Liver (tissue), 9 donors: Measurements from ENCODE around the gene CDC42BPB. TPM values are rescaled to one million over a fixed set of nuclear protein-coding genes. Genes with fewer than 3 reads are reported as not detected.

ENCODE experiments used
- DNase-seq: peaks from one replicate; pipeline ENCODE4 v3.0.0-alpha.2; 2017; ENCODE audit warnings: low spot score
- H3K27ac ChIP-seq, 2 donors: one replicate each; pipeline ENCODE4 v1.7.0; 2013; ENCODE audit warnings: inconsistent platforms in 2 of 2, low read length in 2 of 2, control low read depth in 1 of 2, low read depth in 1 of 2, mild to moderate bottlenecking in 1 of 2
- H3K27me3 ChIP-seq, 4 donors: one replicate each; pipeline versions ENCODE4 v1.6.1 to v1.7.0; 2013; ENCODE audit warnings: low read length in 3 of 4, inconsistent platforms in 1 of 4, mild to moderate bottlenecking in 1 of 4, moderate library complexity in 1 of 4; ENCODE audit not compliant: control insufficient read depth in 4 of 4, insufficient read depth in 4 of 4
- H3K36me3 ChIP-seq, 4 donors: one replicate each; pipeline versions ENCODE4 v1.6.1 to v1.7.0; 2013; ENCODE audit warnings: low read length in 3 of 4, mild to moderate bottlenecking in 3 of 4, low read depth in 1 of 4, moderate library complexity in 1 of 4; ENCODE audit not compliant: control insufficient read depth in 4 of 4, insufficient read depth in 3 of 4
- H3K4me1 ChIP-seq, 4 donors: one replicate each; pipeline versions ENCODE4 v1.6.1 to v1.7.0; 2013; ENCODE audit warnings: low read length in 3 of 4, mild to moderate bottlenecking in 3 of 4, moderate library complexity in 1 of 4; ENCODE audit not compliant: control insufficient read depth in 4 of 4, insufficient read depth in 4 of 4
- H3K4me3 ChIP-seq, 3 donors: one replicate each; pipeline versions ENCODE4 v1.6.1 to v1.7.0; 2013; ENCODE audit warnings: low read length in 3 of 3, control low read depth in 1 of 3, low read depth in 1 of 3, mild to moderate bottlenecking in 1 of 3
- H3K9ac ChIP-seq, 2 donors: one replicate each; pipeline ENCODE4 v1.7.0; 2013; ENCODE audit warnings: low read length in 2 of 2, mild to moderate bottlenecking in 2 of 2, moderate library complexity in 2 of 2, control low read depth in 1 of 2, low read depth in 1 of 2
- H3K9me3 ChIP-seq, 4 donors: one replicate each; pipeline versions ENCODE4 v1.6.1 to v1.7.0; 2013; ENCODE audit warnings: low read length in 3 of 4; ENCODE audit not compliant: control insufficient read depth in 4 of 4
- EGR1 ChIP-seq, 2 donors: IDR thresholded peaks; 2 replicates each; pipeline ENCODE4 v1.6.1; 2016 to 2018; ENCODE audit warnings: antibody characterized with exemption in 2 of 2, low read depth in 2 of 2
- FOXA1 ChIP-seq: IDR thresholded peaks from 2 replicates; pipeline ENCODE4 v1.6.1; 2016; ENCODE audit warnings: antibody characterized with exemption
- FOXA2 ChIP-seq: IDR thresholded peaks from 2 replicates; pipeline ENCODE4 v1.6.1; 2016; ENCODE audit warnings: antibody characterized with exemption
- HNF4A ChIP-seq, 2 donors: conservative IDR thresholded peaks; 2 replicates each; pipeline ENCODE4 v1.6.1; 2016; ENCODE audit warnings: antibody characterized with exemption in 2 of 2, mild to moderate bottlenecking in 2 of 2
- HNF4G ChIP-seq: IDR thresholded peaks from 2 replicates; pipeline ENCODE4 v1.6.1; 2016; ENCODE audit warnings: antibody characterized with exemption
- JUND ChIP-seq, 2 donors: IDR thresholded peaks; 2 replicates each; pipeline ENCODE4 v1.6.1; 2016; ENCODE audit warnings: antibody characterized with exemption in 2 of 2
- NR2F2 ChIP-seq: IDR thresholded peaks from 2 replicates; pipeline ENCODE4 v1.6.1; 2016; ENCODE audit warnings: antibody characterized with exemption
- RAD21 ChIP-seq, 2 donors: IDR thresholded peaks; 2 replicates each; pipeline ENCODE4 v1.6.1; 2016; ENCODE audit warnings: antibody characterized with exemption in 2 of 2, mild to moderate bottlenecking in 2 of 2
- RXRA ChIP-seq, 2 donors: IDR thresholded peaks; 2 replicates each; pipeline ENCODE4 v1.6.1; 2017 to 2018; ENCODE audit warnings: antibody characterized with exemption in 2 of 2, mild to moderate bottlenecking in 1 of 2
- YY1 ChIP-seq: IDR thresholded peaks from 2 replicates; pipeline ENCODE4 v1.6.1; 2016; ENCODE audit warnings: antibody characterized with exemption, mild to moderate bottlenecking
- whole genome bisulfite sequencing: extraction: QIAGEN DNeasy Blood & Tissue Kit; methylation state at CpG from one replicate; pipeline ENCODE4 v1.1.7; 2013; 5-methylcytosine and 5-hydroxymethylcytosine counted together
- polyA plus RNA-seq, 2 donors: library from polyadenylated mRNA; stranded (reverse) in 1 of 2; unstranded in 1 of 2; fragments of 200-250 nt in 1 of 2; fragments of >200 nt in 1 of 2; fragmentation: Nextera tagmentation in 1 of 2; extraction: Ambion mirVana in 1 of 2; gene quantifications; one replicate each; pipeline versions ENCODE4 v1.2.1 to v1.2.3, GENCODE V29; 2013 to 2015
- total RNA-seq, 2 donors: library from RNA; depleted of rRNA; stranded (reverse); fragments of >200 nt; gene quantifications; one replicate each; pipeline ENCODE4 v1.2.3, GENCODE V29; 2014
- TF ChIP-seq, protein P1 (sequence below): IDR thresholded peaks from 2 replicates; pipeline ENCODE4 v1.6.1; 2016; ENCODE audit warnings: antibody characterized with exemption
- TF ChIP-seq, protein P2 (sequence below): IDR thresholded peaks from 2 replicates; pipeline ENCODE4 v1.6.1; 2016; ENCODE audit warnings: antibody characterized with exemption, mild to moderate bottlenecking
- TF ChIP-seq, protein P3 (sequence below): fragments of 150-350 bp; IDR thresholded peaks from 2 replicates; pipeline ENCODE4 v1.5.1; 2017; ENCODE audit warnings: improper control_type of control experiment, low read depth, low read length; ENCODE audit not compliant: missing input control
- TF ChIP-seq, protein P4 (sequence below): IDR thresholded peaks from 2 replicates; pipeline ENCODE4 v1.6.1; 2016; ENCODE audit warnings: antibody characterized with exemption
- TF ChIP-seq, protein P5 (sequence below): IDR thresholded peaks from 2 replicates; pipeline ENCODE4 v1.6.1; 2016; ENCODE audit warnings: antibody characterized with exemption
- donor health status: healthy.
- donor health status: healthy.
- donor health status: healthy.
- donor health status: healthy.
- donor health status: healthy.

The CDC42BPB gene
- total and polyA plus RNA-seq, 4 donors: 4.1 to 78.7 (median 29.7) TPM

DNA sequence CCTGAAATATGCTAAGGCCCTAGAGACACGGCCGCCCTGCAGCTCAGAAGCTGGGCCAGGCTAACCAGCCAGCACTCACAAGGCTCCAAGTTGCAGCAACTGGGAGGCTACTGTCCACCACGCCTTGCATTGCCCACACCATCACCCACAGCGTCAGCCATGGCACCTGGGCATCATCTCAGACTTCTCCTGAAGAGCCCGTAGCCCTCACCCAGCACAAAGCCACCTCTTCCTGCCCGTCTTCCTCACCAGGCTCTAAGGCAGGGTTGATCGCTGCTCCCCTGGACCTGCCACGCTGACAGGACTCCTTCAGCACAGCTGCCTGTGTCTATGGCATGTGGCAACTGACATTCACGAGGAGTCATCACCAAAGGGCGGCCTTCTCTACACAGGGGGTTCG, 38.1 kb downstream of the CDC42BPB start:
- WGBS: 96% methylated on average over 11 of the region's 11 CpGs
- no peak for TF ChIP-seq EGR1 (IDR thresholded peaks at IDR 0.05; ENCODE audit: low read depth in 2 of 2)
- no peak for TF ChIP-seq YY1
- TF ChIP-seq, protein P1, sequence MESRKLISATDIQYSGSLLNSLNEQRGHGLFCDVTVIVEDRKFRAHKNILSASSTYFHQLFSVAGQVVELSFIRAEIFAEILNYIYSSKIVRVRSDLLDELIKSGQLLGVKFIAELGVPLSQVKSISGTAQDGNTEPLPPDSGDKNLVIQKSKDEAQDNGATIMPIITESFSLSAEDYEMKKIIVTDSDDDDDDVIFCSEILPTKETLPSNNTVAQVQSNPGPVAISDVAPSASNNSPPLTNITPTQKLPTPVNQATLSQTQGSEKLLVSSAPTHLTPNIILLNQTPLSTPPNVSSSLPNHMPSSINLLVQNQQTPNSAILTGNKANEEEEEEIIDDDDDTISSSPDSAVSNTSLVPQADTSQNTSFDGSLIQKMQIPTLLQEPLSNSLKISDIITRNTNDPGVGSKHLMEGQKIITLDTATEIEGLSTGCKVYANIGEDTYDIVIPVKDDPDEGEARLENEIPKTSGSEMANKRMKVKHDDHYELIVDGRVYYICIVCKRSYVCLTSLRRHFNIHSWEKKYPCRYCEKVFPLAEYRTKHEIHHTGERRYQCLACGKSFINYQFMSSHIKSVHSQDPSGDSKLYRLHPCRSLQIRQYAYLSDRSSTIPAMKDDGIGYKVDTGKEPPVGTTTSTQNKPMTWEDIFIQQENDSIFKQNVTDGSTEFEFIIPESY: no peak
- TF ChIP-seq FOXA1: no peak
- TF ChIP-seq RAD21 (IDR thresholded peaks at IDR 0.05): no peak
- no peak overlapping the region for H3K9ac ChIP-seq
- H3K36me3 ChIP-seq: no peaks in the 10 kb centered on the region
- H3K27ac ChIP-seq: no peak overlapping the region
- no peak for DNase-seq
- no peaks in the 10 kb centered on the region for H3K27me3 ChIP-seq
- no peaks in the 10 kb centered on the region for H3K9me3 ChIP-seq
- H3K4me1 ChIP-seq: peaks cover 4 to 25% (median 13%) of the 10 kb centered on the region in 4 donors
- no peak overlapping the region for H3K4me3 ChIP-seq

DNA sequence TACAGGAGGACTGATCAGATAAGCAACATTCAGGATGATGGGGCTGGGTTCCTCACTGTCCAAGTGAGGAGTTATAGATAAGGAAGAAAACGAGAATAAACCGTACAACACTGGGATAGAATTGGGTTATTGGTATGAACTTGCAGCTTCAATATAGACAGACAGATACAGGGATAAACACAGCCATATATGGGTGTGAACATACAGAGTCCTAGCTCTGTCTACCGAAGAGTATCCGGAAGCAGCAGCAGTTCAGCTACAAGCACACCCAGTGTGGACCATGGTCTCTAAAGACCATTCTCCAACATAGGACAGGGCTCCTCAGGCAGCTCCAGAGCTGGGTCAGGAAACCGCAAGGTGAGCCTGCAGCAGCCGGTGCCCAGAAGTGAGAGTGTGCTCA, 40.8 kb downstream of the CDC42BPB start:
- H3K9me3 ChIP-seq: no peaks in the 10 kb centered on the region
- no peak overlapping the region for H3K27ac ChIP-seq
- H3K4me3 ChIP-seq: no peak overlapping the region
- peaks cover 2 to 14% (median 7%) of the 10 kb centered on the region in 4 donors for H3K4me1 ChIP-seq
- DNase-seq: no peak
- no peak for TF ChIP-seq HNF4G
- TF ChIP-seq EGR1 (IDR thresholded peaks at IDR 0.05; ENCODE audit: low read depth in 2 of 2): no peak
- TF ChIP-seq, protein P2, sequence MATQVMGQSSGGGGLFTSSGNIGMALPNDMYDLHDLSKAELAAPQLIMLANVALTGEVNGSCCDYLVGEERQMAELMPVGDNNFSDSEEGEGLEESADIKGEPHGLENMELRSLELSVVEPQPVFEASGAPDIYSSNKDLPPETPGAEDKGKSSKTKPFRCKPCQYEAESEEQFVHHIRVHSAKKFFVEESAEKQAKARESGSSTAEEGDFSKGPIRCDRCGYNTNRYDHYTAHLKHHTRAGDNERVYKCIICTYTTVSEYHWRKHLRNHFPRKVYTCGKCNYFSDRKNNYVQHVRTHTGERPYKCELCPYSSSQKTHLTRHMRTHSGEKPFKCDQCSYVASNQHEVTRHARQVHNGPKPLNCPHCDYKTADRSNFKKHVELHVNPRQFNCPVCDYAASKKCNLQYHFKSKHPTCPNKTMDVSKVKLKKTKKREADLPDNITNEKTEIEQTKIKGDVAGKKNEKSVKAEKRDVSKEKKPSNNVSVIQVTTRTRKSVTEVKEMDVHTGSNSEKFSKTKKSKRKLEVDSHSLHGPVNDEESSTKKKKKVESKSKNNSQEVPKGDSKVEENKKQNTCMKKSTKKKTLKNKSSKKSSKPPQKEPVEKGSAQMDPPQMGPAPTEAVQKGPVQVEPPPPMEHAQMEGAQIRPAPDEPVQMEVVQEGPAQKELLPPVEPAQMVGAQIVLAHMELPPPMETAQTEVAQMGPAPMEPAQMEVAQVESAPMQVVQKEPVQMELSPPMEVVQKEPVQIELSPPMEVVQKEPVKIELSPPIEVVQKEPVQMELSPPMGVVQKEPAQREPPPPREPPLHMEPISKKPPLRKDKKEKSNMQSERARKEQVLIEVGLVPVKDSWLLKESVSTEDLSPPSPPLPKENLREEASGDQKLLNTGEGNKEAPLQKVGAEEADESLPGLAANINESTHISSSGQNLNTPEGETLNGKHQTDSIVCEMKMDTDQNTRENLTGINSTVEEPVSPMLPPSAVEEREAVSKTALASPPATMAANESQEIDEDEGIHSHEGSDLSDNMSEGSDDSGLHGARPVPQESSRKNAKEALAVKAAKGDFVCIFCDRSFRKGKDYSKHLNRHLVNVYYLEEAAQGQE: no peak
- TF ChIP-seq JUND (IDR thresholded peaks at IDR 0.05): no peak
- TF ChIP-seq, protein P3, sequence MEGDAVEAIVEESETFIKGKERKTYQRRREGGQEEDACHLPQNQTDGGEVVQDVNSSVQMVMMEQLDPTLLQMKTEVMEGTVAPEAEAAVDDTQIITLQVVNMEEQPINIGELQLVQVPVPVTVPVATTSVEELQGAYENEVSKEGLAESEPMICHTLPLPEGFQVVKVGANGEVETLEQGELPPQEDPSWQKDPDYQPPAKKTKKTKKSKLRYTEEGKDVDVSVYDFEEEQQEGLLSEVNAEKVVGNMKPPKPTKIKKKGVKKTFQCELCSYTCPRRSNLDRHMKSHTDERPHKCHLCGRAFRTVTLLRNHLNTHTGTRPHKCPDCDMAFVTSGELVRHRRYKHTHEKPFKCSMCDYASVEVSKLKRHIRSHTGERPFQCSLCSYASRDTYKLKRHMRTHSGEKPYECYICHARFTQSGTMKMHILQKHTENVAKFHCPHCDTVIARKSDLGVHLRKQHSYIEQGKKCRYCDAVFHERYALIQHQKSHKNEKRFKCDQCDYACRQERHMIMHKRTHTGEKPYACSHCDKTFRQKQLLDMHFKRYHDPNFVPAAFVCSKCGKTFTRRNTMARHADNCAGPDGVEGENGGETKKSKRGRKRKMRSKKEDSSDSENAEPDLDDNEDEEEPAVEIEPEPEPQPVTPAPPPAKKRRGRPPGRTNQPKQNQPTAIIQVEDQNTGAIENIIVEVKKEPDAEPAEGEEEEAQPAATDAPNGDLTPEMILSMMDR: no peak
- TF ChIP-seq, protein P4, sequence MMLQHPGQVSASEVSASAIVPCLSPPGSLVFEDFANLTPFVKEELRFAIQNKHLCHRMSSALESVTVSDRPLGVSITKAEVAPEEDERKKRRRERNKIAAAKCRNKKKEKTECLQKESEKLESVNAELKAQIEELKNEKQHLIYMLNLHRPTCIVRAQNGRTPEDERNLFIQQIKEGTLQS: no peak
- TF ChIP-seq, protein P5, sequence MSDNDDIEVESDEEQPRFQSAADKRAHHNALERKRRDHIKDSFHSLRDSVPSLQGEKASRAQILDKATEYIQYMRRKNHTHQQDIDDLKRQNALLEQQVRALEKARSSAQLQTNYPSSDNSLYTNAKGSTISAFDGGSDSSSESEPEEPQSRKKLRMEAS: no peak
- no peak for TF ChIP-seq FOXA2
- no peak for TF ChIP-seq FOXA1
- TF ChIP-seq NR2F2: no peak
- TF ChIP-seq YY1: no peak
- TF ChIP-seq RAD21 (IDR thresholded peaks at IDR 0.05): no peak
- no peak for TF ChIP-seq HNF4A (conservative IDR thresholded peaks at IDR 0.05)
- no peak for TF ChIP-seq RXRA (IDR thresholded peaks at IDR 0.05)
- H3K9ac ChIP-seq: no peak overlapping the region
- H3K27me3 ChIP-seq: no peaks in the 10 kb centered on the region
- WGBS: 88% methylated on average over 6 of the region's 6 CpGs
- peaks cover 0 to 3% (median 0%) of the 10 kb centered on the region in 4 donors for H3K36me3 ChIP-seq
